Activated CD8-positive, alpha-beta memory T cell treated with anti-CD3 and anti-CD28 coated beads, Interleukin-2, amount 50 U/mL, for 48 hours (primary cell): ENCODE measurements around the gene SP100.
"Not testable (repeated sequence)": the region's sequence is repeated elsewhere in the genome, so short reads cannot be mapped to it uniquely, and the experiment has no call there.

ENCODE experiments used
- DNase-seq: peaks from one replicate; pipeline ENCODE4 v3.0.0-alpha.2; 2020

SP100 gene

DNA sequence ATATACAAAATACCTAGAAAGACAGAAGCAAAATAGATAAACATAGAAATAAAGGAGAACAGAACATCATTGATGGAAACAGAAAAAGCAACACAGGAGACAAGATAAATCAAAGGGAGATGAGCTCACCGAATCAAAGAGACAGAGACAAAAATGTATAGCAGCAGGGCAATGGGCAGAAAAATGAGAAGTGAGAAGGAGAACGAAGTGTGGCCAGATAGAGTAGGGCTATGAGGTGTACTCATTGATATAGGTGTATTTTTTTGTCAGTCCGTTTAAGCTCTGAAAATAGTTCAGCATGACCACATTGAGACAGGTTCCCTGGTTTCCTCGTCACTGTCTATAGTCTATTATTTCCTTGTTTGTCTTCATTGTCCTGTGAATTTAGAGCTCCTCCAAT is 55.1 kb downstream of the SP100 start:
- no peak for DNase-seq

DNA sequence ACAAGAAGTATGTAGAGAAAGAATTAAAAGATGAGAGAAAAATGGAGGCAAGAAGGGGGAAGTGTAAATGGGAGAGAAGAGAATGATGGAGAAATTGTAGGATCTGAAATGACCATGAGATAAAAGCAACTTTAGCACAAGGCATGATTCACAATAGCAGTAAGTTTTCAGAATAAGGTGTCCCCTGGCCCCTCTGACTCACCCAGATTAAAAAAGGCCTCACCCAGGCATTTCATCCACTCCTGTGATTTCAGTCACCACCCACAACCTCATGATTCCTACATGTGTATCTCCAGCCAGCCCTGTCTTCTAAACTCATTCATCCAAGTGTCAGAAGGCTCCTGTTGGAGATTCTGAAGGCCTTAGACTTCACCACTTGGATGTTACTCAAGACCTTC is 56.6 kb downstream of the SP100 start:
- DNase-seq: peak; percentile 60

DNA sequence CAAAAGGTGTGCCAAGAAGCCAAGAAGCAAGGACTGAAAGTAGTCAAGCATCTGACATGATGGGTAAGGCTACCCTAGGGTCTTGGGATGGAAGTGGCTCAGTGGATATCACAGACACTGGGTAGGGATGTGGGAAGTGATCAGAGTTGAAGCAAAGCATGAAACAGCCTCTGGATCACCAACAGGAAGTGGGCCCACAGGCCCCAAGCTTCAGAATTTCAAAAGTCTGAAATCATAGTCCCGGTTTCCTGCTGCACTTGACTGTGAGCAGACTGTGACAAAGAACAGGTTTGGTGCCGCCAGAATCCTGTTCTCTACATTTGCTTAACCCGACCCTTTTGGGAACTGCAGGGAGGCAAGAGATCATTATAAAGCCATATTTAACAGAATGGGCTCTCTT is 57.4 kb downstream of the SP100 start:
- DNase-seq: no peak

GRCh38 chr2:230475143-230475542 is 59.1 kb downstream of the SP100 start:
- no peak for DNase-seq

DNA sequence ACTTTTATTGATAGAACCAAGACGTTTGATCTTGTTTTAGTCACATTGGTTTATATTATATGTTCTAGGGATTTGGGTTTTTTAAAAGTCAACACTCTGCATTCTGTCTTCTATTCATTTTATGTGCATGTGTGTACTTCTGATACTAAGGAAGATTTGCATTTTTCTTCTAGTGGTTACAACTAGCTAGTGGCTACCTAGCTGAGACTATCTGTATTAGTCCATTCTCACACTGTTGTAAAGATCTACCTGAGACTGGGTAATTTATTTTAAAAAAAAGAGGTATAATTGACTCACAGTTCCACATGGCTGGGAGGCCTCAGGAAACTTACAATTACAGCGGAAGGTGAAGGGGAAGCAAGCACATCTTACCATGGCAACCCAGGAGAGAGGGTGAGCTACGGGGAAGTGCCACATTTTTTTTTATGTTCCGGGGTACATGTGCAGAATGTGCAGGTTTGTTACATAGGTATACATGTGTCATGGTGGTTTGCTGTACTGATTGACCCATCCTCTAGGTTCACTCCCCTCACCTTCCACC is 69.9 kb downstream of the SP100 start:
- DNase-seq: no peak

- DNase-seq: not testable (repeated sequence)
These were observed 75.2 kb downstream of the SP100 start for GRCh38 chr2:230491219-230491618.

GRCh38 chr2:230492107-230492506 is 76.1 kb downstream of the SP100 start:
- DNase-seq: no peak

DNA sequence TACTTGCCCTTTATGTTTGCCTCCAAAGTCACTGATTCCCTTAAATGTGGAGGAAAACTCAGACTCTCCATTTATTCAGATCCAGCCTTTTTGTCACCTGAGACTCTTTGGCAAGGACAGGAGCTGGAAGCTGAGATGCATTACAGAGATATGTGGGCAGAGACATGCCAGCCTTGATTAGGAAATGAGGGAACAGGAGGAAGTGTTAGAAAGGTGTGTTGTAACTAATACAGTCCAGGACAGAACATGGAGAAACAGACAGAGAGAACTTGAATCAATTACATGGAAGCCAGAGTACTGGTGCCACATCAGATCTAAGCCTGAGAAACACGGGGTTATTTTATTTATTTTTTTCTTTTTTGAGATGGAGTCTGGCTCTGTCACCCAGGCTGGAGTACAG is 79.0 kb downstream of the SP100 start:
- DNase-seq: no peak

- no peak for DNase-seq
These were observed 80.9 kb downstream of the SP100 start for GRCh38 chr2:230496891-230497290.

- no peak for DNase-seq
These were observed 82.6 kb downstream of the SP100 start for GRCh38 chr2:230498506-230499107.

- no peak for DNase-seq
These were observed 86.6 kb downstream of the SP100 start for GRCh38 chr2:230502593-230502992.

- DNase-seq: no peak
These were observed 87.8 kb downstream of the SP100 start for GRCh38 chr2:230503798-230504197.

DNA sequence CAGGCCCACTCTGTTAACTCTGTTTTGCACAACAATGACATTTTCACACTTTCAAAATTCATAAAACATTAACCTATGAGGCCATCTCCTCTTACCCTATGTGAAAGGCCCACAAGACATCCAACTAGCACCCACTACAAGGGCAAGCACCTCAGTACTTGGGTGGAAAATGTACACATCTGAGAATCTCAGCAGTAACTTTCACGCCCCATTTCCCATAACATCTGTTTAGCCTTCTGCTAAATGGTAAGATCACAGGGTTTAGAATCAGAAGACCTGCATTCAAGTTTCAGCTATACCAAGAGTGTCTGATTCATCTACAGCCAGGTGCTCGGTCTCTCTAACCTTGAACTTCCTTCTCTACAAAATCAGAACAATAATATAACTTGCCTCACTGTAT is 89.2 kb downstream of the SP100 start:
- no peak for DNase-seq

- no peak for DNase-seq
These were observed 97.2 kb downstream of the SP100 start for GRCh38 chr2:230512955-230513748.

DNA sequence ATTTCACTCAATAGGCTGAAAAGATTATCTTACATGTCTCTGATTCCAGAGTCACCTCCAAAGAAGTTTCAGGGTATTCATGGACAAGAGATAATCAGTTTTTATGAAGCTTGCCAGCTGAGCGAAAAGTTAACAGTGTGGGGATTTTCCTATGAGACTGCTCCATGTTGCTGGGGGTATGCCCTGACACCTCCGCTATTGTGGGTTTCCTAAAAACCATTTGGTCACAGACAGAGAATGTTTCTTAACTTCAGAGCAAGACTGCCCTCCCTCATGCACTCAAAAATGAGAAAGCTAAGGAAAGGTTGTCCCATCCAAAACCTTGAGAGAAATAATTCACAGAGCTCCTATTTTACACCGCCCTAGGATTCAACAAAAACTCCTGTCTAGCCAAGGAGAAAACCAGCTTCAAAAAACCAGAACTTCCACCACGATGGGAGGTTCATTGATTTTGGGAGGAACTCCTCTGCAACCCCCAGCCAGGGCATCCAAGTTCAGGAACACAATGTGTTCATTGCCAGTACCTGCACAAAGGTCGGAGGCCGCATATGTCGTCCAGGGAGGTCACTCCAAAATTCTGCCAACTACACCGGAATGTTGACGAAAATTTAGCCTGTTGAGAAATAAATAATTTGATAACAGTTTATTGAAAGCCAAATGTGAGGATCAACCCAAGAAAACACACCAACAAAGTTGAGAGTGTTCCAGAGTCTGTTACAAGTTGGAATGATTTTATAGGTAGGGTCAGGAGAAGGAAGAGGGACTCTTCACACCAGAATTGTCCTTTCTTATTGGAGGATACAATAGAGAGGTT is 104.3 kb downstream of the SP100 start:
- DNase-seq: no peak

DNA sequence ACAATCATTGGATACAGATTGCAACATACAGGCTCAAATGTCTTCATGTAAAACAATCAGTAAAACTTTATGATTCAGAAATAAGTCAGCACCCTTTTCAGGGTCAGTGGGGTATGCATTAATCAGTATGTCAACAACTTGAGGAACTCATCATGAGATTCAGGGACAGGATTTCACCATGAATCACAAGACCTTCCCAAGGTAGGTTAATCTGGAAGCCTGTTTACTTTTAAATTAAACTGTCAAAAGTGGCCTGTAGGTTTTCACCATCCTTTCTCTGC is 104.8 kb downstream of the SP100 start:
- no peak for DNase-seq

DNA sequence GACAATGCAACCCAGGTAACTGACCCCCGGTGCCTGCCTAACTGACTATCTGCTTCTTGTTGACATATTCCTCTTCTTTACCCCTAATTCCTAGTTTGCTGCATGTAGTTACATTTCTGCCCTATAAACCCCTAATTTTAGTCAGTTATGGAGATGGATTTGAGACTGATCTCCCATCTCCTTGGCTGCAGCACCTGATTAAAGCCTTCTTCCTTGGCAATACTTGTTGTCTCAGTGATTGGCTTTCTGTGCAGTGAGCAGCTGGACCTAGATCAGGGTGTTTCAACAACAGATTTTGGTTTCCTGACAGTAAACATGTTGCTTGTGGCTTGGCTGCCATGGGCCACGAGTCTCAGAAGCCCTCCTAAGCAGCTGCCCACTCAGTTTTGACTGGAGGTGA is 105.4 kb downstream of the SP100 start:
- DNase-seq: no peak

DNA sequence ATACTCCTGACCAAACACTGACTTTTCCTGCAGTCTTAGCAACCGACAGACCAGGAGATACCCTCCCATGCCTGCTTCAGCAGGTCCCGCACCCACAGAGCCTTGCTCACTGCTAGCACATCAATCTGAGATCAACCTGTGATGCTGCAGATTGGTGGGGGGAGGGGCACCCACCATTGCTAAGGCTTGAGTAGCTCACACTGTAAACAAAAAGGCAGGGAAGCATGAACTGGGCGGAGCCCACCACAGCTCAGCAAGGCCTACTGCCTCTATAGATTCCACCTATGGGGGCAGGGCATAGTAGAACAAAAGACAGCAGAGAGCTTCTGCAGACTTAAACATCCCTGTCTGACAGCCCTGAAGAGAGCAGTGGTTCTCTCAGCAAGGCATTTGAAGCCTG is 109.7 kb downstream of the SP100 start:
- no peak for DNase-seq

- DNase-seq: peak; percentile 62
These were observed 121.6 kb downstream of the SP100 start for GRCh38 chr2:230537531-230537976.

- DNase-seq: no peak
These were observed 124.3 kb downstream of the SP100 start for GRCh38 chr2:230540332-230540731.

- DNase-seq: no peak
These were observed 126.0 kb downstream of the SP100 start for GRCh38 chr2:230541934-230542380.

DNA sequence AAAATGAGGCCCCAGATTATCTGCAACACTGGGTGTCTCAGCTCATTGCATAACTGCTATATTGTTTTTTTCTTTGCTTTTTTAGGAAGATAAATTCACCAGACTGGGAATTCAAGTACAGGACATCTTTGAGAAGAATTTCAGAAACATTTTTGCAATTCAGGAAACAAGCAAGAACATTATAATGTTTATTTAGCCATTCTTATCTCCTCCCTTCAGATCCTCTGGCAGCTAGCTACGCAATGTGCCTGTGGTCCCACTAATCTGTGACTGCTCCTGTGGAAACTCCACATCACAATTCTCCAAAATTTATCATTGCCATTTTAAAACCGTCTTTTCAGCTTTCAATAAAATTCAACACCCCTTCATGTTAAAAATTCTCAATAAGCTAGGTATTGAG is 126.8 kb downstream of the SP100 start:
- DNase-seq: no peak

GRCh38 chr2:230552181-230552580 is 136.2 kb downstream of the SP100 start:
- no peak for DNase-seq

- DNase-seq: no peak
These were observed 141.1 kb downstream of the SP100 start for GRCh38 chr2:230557065-230557464.
